Measurements from ENCODE around the gene SAMD14.

SAMD14 gene

DNA sequence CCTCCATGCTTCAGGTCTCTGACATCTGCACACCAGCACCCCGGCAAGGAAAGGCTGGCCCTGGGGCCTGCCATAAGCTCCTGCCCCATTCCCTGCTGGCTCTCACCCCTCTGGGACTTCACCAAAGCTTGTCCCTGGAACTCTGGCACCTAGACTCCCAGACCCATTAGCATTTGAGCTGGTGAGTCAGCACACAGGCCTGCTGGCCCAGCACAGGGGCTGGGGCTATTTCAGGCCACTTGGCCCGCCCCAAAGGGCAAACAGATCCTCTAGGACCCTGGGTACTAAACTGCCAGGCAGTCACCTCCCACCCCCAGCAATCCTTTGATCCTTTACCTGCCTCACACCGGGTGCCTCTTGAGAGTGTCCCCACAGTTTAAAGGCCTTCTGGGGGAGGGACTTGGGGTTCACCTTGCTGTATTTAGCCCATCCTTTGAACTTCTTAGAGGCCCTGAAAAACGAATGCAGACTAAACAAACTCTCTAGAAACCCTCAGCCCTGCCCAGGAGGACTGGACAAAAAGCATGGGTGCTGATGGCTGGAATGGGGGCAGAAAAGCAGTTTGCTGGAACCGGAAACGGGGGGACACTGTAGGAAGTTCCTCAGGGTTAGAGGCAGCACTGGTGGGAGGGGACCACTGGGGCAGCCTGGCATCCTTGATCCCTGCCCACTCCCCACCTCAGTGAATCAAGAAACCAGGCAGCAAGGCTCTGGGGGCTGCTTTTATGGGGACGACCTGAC, 3.2 kb upstream of the SAMD14 start:
- H3K4me3 ChIP-seq (ENCODE audit: low read depth, low read length) = no peak overlapping the region
- in situ Hi-C loops (cut with HindIII; ENCODE audit: low sequenced_read_pairs) = no loop called here
- DNase-seq (ENCODE audit: low read depth) = no peak
- TF ChIP-seq, protein P1, sequence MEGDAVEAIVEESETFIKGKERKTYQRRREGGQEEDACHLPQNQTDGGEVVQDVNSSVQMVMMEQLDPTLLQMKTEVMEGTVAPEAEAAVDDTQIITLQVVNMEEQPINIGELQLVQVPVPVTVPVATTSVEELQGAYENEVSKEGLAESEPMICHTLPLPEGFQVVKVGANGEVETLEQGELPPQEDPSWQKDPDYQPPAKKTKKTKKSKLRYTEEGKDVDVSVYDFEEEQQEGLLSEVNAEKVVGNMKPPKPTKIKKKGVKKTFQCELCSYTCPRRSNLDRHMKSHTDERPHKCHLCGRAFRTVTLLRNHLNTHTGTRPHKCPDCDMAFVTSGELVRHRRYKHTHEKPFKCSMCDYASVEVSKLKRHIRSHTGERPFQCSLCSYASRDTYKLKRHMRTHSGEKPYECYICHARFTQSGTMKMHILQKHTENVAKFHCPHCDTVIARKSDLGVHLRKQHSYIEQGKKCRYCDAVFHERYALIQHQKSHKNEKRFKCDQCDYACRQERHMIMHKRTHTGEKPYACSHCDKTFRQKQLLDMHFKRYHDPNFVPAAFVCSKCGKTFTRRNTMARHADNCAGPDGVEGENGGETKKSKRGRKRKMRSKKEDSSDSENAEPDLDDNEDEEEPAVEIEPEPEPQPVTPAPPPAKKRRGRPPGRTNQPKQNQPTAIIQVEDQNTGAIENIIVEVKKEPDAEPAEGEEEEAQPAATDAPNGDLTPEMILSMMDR (IDR thresholded peaks at IDR 0.05; ENCODE audit: low read depth, low read length, missing control alignments) = no peak

DNA sequence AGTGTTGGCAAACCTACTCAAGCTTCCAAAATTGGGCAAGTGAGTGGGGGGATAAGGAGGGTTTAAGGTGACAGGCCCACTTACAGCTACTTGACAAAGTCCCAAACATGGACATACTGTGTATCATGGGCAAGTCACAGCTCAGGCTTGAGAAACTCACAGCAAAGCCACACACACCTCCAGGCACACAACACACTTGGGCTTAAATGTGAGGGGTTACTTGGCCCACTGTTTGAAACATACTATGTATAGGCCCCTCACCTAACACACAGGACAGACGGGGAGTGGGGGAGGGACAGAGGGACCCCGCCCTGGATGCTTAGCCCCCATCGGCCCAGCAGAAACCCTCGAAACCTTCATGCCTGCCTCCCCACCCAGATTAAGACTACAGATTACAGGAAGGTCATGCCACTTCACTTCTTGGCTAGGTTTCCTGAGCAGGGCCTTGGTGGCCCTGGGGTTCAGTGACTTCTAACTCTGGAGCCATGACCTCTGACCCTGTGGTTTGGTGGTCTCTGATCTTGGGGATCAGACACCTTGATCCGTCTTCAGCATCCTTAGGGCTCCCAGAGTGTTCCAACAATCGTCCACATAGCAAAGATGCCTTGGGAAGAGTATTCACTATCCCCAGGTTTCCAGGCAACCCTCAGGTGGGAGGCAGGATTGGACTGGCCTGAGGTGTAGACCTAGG, 2.3 kb upstream of the SAMD14 start:
- in situ Hi-C loops (cut with HindIII; ENCODE audit: low sequenced_read_pairs) = no loop called here
- TF ChIP-seq, protein P1 (IDR thresholded peaks at IDR 0.05; ENCODE audit: low read depth, low read length, missing control alignments) = no peak
- no peak for DNase-seq (ENCODE audit: low read depth)
- no peak overlapping the region for H3K4me3 ChIP-seq (ENCODE audit: low read depth, low read length)

DNA sequence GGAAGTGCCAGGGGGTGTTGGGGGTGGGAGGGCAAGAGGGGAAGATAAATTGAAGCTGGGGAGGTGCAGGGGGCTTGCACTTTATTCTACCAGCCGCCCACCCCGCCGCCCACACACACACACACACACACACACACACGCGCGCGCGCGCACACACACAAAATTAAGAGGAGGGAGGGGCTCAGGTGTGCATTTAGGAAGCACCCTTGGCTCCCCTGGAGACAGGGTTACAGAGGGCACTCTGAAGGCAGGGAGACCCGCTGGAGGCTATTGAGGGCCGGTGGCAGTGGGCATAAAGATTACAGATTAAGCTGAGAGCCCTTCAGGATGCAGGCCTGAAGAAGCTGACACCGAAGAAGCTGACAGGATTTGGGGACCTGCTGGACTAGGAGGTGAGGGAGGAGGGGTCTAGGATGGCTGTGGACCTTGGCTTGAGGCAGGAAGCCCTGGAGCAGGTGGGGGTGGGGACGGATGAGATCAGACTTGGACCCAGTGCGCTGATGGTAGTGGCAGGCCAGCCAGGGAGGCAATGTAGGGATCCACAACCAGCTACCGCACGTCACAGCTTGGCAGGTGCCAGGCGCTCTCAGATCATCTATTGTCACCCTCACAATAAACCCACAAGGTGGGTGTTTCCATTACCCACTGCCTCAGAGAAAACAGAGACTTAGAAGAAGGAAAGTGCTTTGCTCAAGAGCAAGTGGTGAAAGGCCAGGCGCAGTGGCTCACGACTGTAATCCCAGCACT, 772 bp upstream of the SAMD14 start:
- peak overlapping the region; percentile 62 for H3K4me3 ChIP-seq (ENCODE audit: low read depth, low read length)
- no peak for DNase-seq (ENCODE audit: low read depth)
- TF ChIP-seq, protein P1 (IDR thresholded peaks at IDR 0.05; ENCODE audit: low read depth, low read length, missing control alignments) = no peak
- in situ Hi-C loops (cut with HindIII; ENCODE audit: low sequenced_read_pairs) = no loop called here

DNA sequence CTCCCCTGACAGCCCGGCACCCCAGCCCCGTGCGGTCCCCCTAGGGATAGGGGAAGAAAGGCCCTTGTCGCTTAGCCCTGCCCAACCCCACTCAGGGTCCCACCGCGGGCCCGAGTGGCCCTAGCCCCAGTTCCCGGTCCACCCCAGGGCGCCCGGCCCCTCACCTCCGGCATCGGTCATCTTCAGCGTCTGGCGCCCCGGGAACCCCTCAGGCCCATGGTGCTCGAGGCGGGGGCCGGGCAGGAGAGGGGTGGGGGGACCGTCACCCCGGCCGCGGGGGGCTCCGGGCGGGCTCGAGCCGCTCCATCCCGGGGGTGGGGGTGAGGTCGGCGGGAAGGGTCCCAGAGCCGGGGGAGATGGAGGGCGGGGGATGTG, 620 bp downstream of the SAMD14 start:
- in situ Hi-C loops (cut with HindIII; ENCODE audit: low sequenced_read_pairs) = no loop called here
- DNase-seq (ENCODE audit: low read depth) = no peak
- TF ChIP-seq, protein P1 (IDR thresholded peaks at IDR 0.05; ENCODE audit: low read depth, low read length, missing control alignments) = no peak
- H3K4me3 ChIP-seq (ENCODE audit: low read depth, low read length) = peak overlapping the region; percentile 62

DNA sequence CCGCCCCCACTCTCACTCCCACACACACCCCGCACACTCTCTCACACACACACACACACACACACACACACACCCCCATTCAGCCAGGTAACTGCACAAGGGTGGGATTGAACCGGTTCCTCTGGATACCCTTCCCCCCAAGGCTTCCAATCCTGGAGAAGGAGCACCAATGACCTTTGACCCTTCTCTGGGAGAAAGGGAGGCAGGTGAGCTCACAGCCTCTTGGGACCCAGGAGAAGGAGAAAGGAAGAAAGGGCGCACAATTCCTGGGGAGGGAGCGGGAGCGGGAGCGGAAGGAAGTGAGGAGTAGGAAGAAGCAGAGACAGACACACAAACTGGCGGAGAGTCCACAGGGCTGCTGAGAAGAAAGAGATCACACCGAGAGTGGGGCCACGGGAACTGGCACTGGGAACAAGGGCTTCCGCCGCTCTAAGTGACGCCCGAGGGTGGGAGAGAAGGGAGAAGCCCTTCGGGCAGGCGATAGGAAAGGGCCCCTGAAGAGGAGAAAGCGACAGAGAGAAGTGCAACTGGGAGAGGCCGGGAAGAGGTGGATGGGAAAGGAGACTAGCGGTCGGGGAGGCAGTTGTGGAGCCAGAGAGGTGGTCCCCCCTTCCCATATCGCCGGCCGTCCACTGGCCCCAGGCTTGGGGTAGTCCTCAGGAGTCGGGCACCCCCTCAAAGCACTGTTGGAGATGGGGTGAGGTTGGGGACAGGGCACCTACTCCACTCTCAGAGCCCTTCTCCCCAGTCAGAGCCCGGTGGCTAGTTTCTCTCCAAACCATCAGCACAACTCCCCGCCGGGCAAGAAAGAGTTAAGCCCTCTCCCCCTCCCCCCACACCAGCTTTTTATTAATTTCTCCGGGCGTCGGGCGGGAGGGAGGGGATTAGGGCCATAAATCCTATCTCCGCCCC, 1.3 kb downstream of the SAMD14 start:
- in situ Hi-C loops (cut with HindIII; ENCODE audit: low sequenced_read_pairs) = no loop called here
- no peak for DNase-seq (ENCODE audit: low read depth)
- TF ChIP-seq, protein P1 (IDR thresholded peaks at IDR 0.05; ENCODE audit: low read depth, low read length, missing control alignments) = no peak
- H3K4me3 ChIP-seq (ENCODE audit: low read depth, low read length) = peak overlapping the region; percentile 62

Measured in astrocyte of the cerebellum (primary cell).